ENCODE measurements around the gene ST6GAL2.

ST6GAL2 gene

GRCh38 chr2:106851881-106852501, 34.0 kb downstream of the ST6GAL2 start:
- Histone ChIP-seq H3K4me1 (ENCODE audit: control insufficient read depth in 1 of 2, insufficient read depth in 1 of 2, low read depth in 1 of 2, low read length in 1 of 2) (no peaks in the 10 kb centered on the region), H3K36me3 (no peaks in the 10 kb centered on the region), H3K27ac (no peak overlapping the region), H3K4me3 (ENCODE audit: low read depth in 1 of 2, low read length in 1 of 2) (no peak overlapping the region), H3K27me3 (no peaks in the 10 kb centered on the region), H3K9me3 (no peaks in the 10 kb centered on the region)
- no peak for TF ChIP-seq CTCF (IDR thresholded peaks at IDR 0.05)

- H3K27ac ChIP-seq, result no peak overlapping the region
- H3K27me3 ChIP-seq, result no peaks in the 10 kb centered on the region
- H3K4me1 ChIP-seq (ENCODE audit: control insufficient read depth in 1 of 2, insufficient read depth in 1 of 2, low read depth in 1 of 2, low read length in 1 of 2), result no peaks in the 10 kb centered on the region
- H3K4me3 ChIP-seq (ENCODE audit: low read depth in 1 of 2, low read length in 1 of 2), result no peak overlapping the region
- TF ChIP-seq CTCF (IDR thresholded peaks at IDR 0.05), result no peak
- H3K9me3 ChIP-seq, result no peaks in the 10 kb centered on the region
- H3K36me3 ChIP-seq, result no peaks in the 10 kb centered on the region
Observed at GRCh38 chr2:106851087-106851874, 34.7 kb downstream of the ST6GAL2 start.

- TF ChIP-seq CTCF (IDR thresholded peaks at IDR 0.05), result no peak
- H3K27ac ChIP-seq, result no peak overlapping the region
- no peaks in the 10 kb centered on the region for H3K9me3 ChIP-seq
- no peaks in the 10 kb centered on the region for H3K27me3 ChIP-seq
- H3K4me1 ChIP-seq (ENCODE audit: control insufficient read depth in 1 of 2, insufficient read depth in 1 of 2, low read depth in 1 of 2, low read length in 1 of 2), result no peaks in the 10 kb centered on the region
- no peak overlapping the region for H3K4me3 ChIP-seq (ENCODE audit: low read depth in 1 of 2, low read length in 1 of 2)
- no peaks in the 10 kb centered on the region for H3K36me3 ChIP-seq
Observed at GRCh38 chr2:106849253-106849652, 36.7 kb downstream of the ST6GAL2 start.

- no peaks in the 10 kb centered on the region for H3K4me1 ChIP-seq (ENCODE audit: control insufficient read depth in 1 of 2, insufficient read depth in 1 of 2, low read depth in 1 of 2, low read length in 1 of 2)
- no peak overlapping the region for H3K4me3 ChIP-seq (ENCODE audit: low read depth in 1 of 2, low read length in 1 of 2)
- TF ChIP-seq CTCF (IDR thresholded peaks at IDR 0.05), result no peak
Observed at GRCh38 chr2:106847366-106847765, 38.6 kb downstream of the ST6GAL2 start.

GRCh38 chr2:106845716-106846115, 40.3 kb downstream of the ST6GAL2 start:
- H3K27ac ChIP-seq, result no peak overlapping the region
- H3K4me3 ChIP-seq (ENCODE audit: low read depth in 1 of 2, low read length in 1 of 2), result no peak overlapping the region
- no peak for TF ChIP-seq CTCF (IDR thresholded peaks at IDR 0.05)
- no peaks in the 10 kb centered on the region for H3K27me3 ChIP-seq
- H3K36me3 ChIP-seq, result no peaks in the 10 kb centered on the region
- no peaks in the 10 kb centered on the region for H3K9me3 ChIP-seq
- no peaks in the 10 kb centered on the region for H3K4me1 ChIP-seq (ENCODE audit: control insufficient read depth in 1 of 2, insufficient read depth in 1 of 2, low read depth in 1 of 2, low read length in 1 of 2)

More at GRCh38 chr2:106847366-106847765, 38.6 kb downstream of the ST6GAL2 start:
- no peak overlapping the region for H3K27ac ChIP-seq
- no peaks in the 10 kb centered on the region for H3K36me3 ChIP-seq
- no peaks in the 10 kb centered on the region for H3K9me3 ChIP-seq
- H3K27me3 ChIP-seq, result no peaks in the 10 kb centered on the region
